ENCODE measurements around the gene RASL10B. TPM values are rescaled to one million over a fixed set of nuclear protein-coding genes. Genes with fewer than 3 reads are reported as not detected.
"Not testable (repeated sequence)": the region's sequence is repeated elsewhere in the genome, so short reads cannot be mapped to it uniquely, and the experiment has no call there.

Gene RASL10B
- total and polyA plus RNA-seq, 10 donors: 0.09 to 0.74 (median 0.29) TPM; not detected in 1

DNA sequence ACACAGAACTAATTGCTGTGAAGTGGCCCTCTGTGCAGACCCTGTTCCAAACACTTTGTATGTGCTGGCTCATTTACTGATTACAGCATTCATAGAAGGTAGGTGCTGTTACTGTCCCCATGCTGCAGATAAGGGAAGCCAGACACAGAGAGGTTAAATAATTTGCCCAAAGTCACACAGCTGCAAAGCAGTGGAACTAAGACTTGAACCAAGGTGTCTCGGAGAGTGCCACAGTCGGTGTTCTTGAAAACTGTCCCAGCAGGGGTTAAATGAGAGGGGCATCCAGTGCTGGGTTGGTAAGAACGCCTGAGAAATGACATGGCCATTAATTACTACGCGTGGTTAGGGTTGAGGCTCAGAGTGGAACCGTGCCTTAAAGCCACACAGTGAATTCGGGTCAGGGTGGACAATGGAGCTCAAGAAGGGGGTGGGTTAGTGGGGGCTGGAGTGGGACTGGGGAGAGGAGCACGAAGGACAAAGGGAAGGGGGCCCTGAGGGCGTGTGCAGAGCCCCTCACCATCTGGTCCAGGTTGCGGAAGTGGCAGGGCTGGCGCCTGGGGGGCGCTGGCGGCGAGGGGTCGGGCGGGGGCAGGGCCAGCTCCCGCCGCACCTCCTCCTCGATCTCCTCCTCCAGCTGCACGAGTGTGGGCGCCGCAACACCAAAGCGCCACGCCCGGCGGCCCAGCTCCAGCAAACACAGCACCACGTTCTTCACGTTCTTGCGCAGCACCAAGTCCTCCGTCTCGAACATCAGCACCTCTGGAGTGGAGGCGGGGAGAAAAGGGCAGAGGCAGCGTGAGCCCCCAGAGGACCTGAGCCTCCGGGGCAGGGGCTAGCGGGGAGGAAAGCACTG lies 18.3 kb downstream of the RASL10B start:
- TF ChIP-seq, protein P1, sequence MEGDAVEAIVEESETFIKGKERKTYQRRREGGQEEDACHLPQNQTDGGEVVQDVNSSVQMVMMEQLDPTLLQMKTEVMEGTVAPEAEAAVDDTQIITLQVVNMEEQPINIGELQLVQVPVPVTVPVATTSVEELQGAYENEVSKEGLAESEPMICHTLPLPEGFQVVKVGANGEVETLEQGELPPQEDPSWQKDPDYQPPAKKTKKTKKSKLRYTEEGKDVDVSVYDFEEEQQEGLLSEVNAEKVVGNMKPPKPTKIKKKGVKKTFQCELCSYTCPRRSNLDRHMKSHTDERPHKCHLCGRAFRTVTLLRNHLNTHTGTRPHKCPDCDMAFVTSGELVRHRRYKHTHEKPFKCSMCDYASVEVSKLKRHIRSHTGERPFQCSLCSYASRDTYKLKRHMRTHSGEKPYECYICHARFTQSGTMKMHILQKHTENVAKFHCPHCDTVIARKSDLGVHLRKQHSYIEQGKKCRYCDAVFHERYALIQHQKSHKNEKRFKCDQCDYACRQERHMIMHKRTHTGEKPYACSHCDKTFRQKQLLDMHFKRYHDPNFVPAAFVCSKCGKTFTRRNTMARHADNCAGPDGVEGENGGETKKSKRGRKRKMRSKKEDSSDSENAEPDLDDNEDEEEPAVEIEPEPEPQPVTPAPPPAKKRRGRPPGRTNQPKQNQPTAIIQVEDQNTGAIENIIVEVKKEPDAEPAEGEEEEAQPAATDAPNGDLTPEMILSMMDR (IDR thresholded peaks at IDR 0.05 in 8 of 11, conservative IDR thresholded peaks at IDR 0.05 in 3 of 11): no peak
- no peak for TF ChIP-seq POLR2AphosphoS5 (IDR thresholded peaks at IDR 0.05)
- no peak for TF ChIP-seq POLR2A (IDR thresholded peaks at IDR 0.05)
- intact Hi-C loops (cut with DNase I; ENCODE audit: low total_unique reads): loop anchor here (10.0 kb wide), 2 partner anchors 435 to 585 kb away; no protein-coding TSS in a partner anchor
- Histone ChIP-seq H3K4me1 (peaks cover 0 to 25% (median 11%) of the 10 kb centered on the region in 6 donors), H3K27me3 (replicated peaks in 1 of 7) (peaks cover 4 to 83% (median 32%) of the 10 kb centered on the region in 7 donors), H3K4me3 (peak overlapping the region in 1 of 8 donors; percentile 7), H3K27ac (no peak overlapping the region), H3K36me3 (no peaks in the 10 kb centered on the region), H3K9me3 (no peaks in the 10 kb centered on the region)
- DNase-seq: no peak
- WGBS, 5 donors: 8 to 11% (median 9%) methylated on average over 34 to 35 of the region's 35 CpGs

DNA sequence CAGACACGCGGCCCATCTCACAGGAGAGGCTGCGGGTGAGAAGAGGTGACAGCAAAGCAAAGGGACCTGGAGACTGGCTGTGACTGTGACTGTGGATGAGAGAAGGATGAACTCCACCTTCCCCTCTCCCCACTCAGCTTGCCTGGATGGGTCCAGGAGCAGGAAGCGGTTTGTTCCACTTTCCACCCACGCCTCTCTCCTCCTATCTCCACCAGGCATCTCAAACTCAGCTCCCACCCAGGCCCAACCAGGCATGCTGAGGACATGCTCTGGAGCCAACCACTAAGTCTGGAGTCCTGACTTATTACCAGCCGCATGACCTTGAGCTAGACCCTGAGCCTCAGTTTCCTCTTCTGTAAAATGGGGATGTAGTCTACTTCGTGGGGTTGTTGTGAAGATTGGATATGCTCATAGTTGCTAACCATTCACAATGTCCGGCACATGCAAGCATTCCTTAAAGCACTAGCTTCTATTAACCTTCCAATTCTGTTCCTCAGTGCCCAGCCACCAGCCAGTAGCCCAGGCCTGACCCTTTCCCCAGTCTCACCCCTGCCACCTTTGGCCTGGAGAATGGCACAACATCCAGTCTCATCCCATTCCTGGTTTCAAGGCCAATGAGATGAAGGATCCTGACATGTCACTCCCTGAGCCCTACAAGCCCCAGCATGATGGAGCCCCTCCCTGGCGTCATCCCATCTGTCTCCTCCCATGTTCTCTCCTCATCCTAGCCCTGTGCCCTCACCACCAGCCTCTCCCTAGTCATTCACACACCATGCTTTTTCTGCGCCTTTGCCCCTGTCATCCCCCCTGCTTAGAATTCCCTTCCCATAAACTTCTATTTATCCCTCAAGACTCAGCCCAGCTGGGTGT lies 19.3 kb downstream of the RASL10B start:
- intact Hi-C loops (cut with DNase I; ENCODE audit: low total_unique reads): no loop called here
- Histone ChIP-seq H3K27ac (no peak overlapping the region), H3K36me3 (no peaks in the 10 kb centered on the region), H3K9me3 (no peaks in the 10 kb centered on the region), H3K4me3 (no peak overlapping the region), H3K4me1 (peaks cover 0 to 26% (median 11%) of the 10 kb centered on the region in 6 donors), H3K27me3 (replicated peaks in 1 of 7) (peaks cover 4 to 73% (median 32%) of the 10 kb centered on the region in 7 donors)
- 78 to 89% (median 87%) methylated on average over 10 of the region's 10 CpGs for WGBS, 5 donors
- TF ChIP-seq, protein P1 (IDR thresholded peaks at IDR 0.05 in 8 of 11, conservative IDR thresholded peaks at IDR 0.05 in 3 of 11): no peak
- TF ChIP-seq POLR2A (IDR thresholded peaks at IDR 0.05) (no peak), POLR2AphosphoS5 (IDR thresholded peaks at IDR 0.05) (no peak)
- no peak for DNase-seq

DNA sequence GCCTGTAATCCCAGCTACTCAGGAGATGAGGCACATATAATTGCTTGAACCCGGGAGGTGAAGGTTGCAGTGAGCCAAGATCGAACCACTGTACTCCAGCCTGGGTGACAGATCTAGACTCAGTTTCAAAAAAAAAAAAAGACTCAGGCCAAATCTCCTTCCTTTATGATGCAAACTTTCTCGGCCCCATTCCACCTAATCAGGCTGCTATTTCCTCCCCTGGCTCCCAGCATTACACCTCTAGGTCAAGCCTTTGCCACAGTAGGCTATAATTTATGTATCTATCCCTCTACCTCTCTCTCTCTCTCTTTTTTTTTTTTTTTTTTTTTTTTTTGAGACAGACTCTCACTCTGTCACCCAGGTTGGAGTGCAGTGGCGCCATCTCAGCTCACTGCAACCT lies 20.1 kb downstream of the RASL10B start:
- WGBS, 5 donors: 68 to 81% (median 78%) methylated on average over 4 of the region's 4 CpGs
- H3K36me3 ChIP-seq; DNase-seq; H3K4me3 ChIP-seq; H3K9me3 ChIP-seq; H3K27ac ChIP-seq; intact Hi-C loops (cut with DNase I; ENCODE audit: low total_unique reads): not testable (repeated sequence)
- Histone ChIP-seq H3K27me3 (replicated peaks in 1 of 7) (peaks cover 4 to 65% (median 32%) of the 10 kb centered on the region in 7 donors), H3K4me1 (peaks cover 0 to 33% (median 11%) of the 10 kb centered on the region in 6 donors)

DNA sequence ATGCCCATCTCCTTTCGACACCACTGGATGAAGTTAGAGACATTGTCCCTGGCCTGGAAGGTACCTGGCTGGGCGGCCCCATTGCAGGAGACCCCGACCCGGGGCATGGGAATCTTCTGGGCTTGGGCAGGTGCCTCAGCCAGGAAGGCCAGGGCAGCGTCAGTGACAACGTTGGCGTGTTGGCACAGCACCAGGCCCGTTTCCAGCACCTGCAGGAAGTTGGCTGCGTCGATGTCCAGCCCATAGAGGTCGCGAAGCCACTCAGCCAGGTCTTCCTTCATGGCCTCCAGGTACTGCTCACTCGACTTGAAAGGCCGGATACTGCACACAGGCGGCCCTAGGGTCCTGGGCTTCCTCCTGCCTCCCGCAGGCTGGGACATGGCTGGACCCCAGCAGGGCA lies 21.0 kb downstream of the RASL10B start:
- Histone ChIP-seq H3K36me3 (no peaks in the 10 kb centered on the region), H3K9me3 (peaks cover 0 to 4% (median 0%) of the 10 kb centered on the region in 8 donors), H3K4me1 (peaks cover 0 to 29% (median 9%) of the 10 kb centered on the region in 6 donors), H3K27ac (no peak overlapping the region), H3K4me3 (no peak overlapping the region), H3K27me3 (replicated peaks in 1 of 7) (peaks cover 4 to 58% (median 32%) of the 10 kb centered on the region in 7 donors)
- TF ChIP-seq POLR2AphosphoS5 (IDR thresholded peaks at IDR 0.05) (no peak), POLR2A (IDR thresholded peaks at IDR 0.05) (no peak)
- TF ChIP-seq, protein P1 (IDR thresholded peaks at IDR 0.05 in 8 of 11, conservative IDR thresholded peaks at IDR 0.05 in 3 of 11): no peak
- DNase-seq: no peak
- 37 to 78% (median 39%) methylated on average over 4 to 16 of the region's 16 CpGs for WGBS, 5 donors
- intact Hi-C loops (cut with DNase I; ENCODE audit: low total_unique reads): no loop called here
